GM21529 (cell line): ENCODE measurements around the gene RNF19B.

Experiments
- ATAC-seq: cut with Tn5 transposase; IDR thresholded peaks from one replicate; pipeline ENCODE4 v1.9.1; 2021; ENCODE audit not compliant: unreplicated experiment

The RNF19B gene, protein sequence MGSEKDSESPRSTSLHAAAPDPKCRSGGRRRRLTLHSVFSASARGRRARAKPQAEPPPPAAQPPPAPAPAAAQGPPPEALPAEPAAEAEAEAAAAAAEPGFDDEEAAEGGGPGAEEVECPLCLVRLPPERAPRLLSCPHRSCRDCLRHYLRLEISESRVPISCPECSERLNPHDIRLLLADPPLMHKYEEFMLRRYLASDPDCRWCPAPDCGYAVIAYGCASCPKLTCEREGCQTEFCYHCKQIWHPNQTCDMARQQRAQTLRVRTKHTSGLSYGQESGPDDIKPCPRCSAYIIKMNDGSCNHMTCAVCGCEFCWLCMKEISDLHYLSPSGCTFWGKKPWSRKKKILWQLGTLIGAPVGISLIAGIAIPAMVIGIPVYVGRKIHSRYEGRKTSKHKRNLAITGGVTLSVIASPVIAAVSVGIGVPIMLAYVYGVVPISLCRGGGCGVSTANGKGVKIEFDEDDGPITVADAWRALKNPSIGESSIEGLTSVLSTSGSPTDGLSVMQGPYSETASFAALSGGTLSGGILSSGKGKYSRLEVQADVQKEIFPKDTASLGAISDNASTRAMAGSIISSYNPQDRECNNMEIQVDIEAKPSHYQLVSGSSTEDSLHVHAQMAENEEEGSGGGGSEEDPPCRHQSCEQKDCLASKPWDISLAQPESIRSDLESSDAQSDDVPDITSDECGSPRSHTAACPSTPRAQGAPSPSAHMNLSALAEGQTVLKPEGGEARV

GRCh38 chr1:32964461-32965250, at the start of gene RNF19B:
TSS of gene RNF19B (minus strand) at chr1:32964809. CDS start at chr1:32964685, 124 bp downstream.
- ATAC-seq = peak; percentile 73

DNA sequence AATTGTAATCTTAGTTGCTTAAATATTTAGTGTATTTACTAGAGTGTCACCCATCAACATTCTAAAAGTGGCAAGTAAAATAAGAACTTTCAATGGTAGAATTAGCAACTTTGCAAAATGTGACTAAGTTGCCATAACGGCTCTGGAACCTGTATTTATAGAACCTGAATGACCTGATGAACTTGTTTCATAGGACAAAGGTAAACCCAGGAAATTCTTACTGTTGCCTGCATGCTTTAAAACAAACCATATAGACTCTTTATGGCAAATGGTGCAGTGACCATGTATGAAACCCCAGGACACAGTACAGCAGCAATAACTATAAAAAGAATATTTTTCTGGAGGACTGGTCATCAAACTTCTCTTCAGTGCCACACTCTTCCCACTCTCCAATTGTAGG, 49.2 kb upstream of the RNF19B start:
- no peak for ATAC-seq

DNA sequence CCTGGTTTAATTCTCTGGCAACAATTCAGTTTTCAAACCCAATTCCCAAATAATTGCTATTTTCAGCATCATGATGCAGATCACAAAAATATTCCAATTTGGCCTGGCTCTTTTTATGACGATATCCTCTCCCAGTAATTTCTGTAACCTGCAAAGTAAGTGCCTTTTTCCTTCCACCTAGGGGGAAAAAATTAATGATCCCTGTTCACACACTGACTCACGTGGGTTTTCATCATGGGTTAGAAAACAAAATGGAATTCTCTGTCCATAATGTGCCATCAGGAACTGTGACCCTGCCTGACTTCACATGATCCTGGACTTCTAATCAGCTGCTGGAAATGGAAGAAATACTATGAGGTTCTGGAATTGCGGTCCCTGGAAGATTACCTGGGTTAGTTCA, 47.6 kb upstream of the RNF19B start:
- ATAC-seq = no peak

DNA sequence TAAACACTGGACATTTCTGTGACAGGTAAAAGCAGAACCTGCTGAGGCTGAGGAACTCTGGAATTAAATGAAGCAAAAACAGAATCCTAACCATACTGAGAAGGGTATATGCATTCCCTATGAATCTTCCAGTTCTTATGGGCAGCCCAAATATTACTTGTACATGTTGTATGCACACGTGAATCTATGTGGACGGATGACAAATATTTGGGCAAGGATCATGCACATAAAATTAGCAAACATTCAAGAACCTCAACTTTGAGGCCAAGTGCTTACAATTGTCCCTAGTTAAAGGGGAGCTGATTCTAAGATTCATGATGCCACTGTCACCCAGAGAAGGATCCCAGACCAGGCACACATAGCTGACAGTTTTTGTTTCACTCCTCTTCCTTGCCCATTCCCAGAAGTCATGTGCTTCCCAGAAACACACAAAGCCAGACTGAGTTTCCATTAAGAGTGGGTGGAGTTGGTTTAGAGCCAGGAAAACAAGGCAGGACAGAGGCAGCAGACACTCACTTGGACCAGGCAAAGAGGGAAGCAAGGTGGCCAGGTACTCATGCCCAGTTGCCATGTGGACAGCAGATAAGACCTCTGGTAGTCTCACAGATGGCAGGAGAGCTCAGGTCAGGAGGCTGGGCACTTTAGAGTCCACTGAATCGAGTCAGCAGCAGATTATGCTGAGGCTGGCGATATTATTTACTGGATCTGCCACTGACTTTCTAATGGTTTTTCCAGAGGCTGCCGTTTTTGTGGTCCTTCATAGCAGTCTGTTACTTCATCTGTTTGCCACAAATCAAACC, 46.5 kb upstream of the RNF19B start:
- ATAC-seq = no peak

DNA sequence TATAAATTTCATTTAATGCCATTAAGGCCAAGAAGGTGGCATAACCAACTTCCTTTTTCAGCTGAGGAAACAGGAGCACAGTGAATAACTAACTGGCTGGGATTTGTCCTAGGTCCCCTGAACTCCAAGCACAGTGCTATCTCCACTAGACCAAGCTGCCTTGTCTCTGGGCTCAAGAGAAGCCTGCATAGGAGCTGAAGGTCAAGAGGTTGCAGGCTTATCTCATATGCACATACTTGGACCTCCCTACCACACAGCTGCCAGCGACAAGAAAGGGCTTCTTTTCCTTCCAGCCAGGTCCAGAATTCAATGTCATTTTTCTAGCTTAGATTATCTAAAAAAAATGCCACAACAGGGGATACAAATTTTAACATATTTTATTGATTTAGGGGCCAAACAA, 45.0 kb upstream of the RNF19B start:
- no peak for ATAC-seq

- no peak for ATAC-seq
Observed at GRCh38 chr1:33008051-33008914, 43.7 kb upstream of the RNF19B start.

GRCh38 chr1:33007190-33008050, 42.8 kb upstream of the RNF19B start:
- ATAC-seq = no peak

DNA sequence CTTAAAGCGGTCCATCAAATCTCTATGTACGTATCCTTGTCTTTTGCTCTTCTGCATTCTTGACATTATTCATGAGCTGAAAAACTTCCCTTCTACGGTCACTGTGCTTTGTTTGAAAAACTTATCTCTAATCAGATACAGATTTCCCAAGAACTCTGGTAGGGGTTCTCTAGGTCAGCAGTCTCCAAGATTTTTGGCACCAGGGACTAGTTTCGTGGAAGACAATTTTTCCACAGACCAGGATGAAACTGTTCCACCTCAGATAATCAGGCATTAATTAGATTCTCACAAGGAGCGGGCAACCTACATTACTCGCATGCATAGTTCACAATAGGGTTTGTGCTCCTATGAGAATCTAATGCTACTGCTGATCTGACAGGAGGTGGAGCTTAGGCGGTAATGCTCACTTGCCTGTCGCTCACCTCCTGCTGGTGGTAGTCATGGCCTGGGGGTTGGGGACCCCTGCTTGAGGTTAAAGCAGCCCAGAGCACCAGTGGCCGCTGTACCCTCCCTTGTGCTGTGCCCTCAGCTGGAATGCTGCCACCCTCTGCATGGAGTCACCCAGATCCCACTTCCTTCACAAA, 41.3 kb upstream of the RNF19B start:
- no peak for ATAC-seq

DNA sequence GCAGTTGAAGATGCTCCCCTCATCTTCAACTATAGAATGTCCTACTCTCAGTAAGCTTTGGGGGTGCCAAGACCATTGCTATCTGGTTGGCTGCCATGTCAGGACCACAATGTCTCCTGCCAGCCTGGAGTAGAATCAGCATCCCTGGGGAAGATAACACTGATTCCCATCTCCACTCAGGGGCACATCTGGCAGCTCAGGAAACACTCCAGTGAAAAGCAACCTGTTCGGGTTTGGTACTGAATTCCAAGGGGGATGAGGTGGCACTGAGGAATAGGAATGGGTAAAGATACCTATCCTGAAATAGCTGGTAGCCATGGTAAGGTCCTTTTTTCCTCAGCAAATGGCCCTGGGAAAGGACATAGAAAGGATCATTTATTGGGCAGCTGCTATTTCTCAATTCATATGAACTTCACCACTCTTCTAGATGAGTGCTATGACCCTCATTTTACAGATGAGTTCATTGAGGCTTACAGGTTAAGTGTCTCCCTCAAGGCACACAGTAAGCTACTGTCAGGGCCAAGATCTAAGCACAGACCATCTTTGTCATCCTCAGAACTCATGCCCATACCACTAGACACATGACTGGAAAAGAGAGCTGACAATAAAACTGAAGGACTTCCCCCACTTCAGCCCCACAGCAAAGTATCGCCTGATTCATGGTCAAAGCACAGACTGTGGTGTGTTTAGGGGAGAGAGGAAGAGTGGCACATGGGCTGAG, 40.7 kb upstream of the RNF19B start:
- no peak for ATAC-seq

- no peak for ATAC-seq
Observed at GRCh38 chr1:33004613-33005012, 40.0 kb upstream of the RNF19B start.

DNA sequence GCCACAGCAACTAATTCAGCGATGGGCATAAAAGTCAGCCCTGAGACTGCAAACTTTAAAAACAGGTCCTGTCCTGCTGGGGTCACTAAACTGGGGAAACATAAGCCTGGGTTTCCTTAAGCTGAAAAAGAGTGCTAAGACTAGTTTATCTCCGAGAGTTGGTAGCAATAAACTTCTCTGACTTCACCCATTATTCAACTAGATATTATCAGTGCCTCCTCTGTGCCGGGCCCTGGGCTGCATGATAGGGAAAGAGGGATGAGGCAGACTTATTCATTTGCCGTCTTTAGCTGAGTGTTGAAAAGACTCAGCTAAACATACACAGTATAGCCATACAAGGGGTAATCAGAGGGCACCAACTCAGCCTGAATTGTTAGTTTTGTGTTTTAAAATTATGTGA, 39.0 kb upstream of the RNF19B start:
- ATAC-seq = no peak

DNA sequence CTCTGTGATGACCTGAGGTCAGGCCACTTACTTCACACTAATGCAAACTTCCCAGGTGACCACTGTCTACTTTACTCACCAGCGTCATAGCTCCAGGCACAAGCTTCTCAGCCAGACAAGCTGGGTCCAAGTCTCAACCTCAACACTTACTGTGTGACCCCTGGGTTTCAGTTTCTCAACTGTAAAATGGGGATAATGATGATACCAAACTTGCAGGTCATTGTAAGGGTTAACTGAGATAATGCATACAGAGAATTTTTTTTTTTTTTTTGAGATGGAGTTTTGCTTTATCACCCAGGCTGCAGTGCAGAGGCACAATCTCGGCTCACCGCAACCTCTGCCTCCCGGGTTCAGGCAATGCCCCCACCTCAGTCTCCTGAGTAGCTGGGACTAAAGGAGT, 37.4 kb upstream of the RNF19B start:
- no peak for ATAC-seq

- ATAC-seq = no peak
Observed at GRCh38 chr1:33001282-33001681, 36.7 kb upstream of the RNF19B start.

GRCh38 chr1:33000427-33001026, 35.9 kb upstream of the RNF19B start:
- no peak for ATAC-seq

- ATAC-seq = no peak
Observed at GRCh38 chr1:32998997-32999396, 34.4 kb upstream of the RNF19B start.

- ATAC-seq = no peak
Observed at GRCh38 chr1:32998064-32998463, 33.5 kb upstream of the RNF19B start.

GRCh38 chr1:32997381-32997891, 32.8 kb upstream of the RNF19B start:
- ATAC-seq = no peak
